Prostate gland (tissue), 2 donors: Measurements from ENCODE around the gene RNF213.

ENCODE experiments used
- CTCF ChIP-seq, 4 experiments: fragments of 200-600 bp in 2 of 4; fragments of 450-650 bp in 2 of 4; sonication (generic) in 2 of 4; IDR thresholded peaks; 1 replicate in 3 of 4; 2 replicates in 1 of 4; pipeline ENCODE4 v1.5.1; 2016 to 2019; ENCODE audit warnings: antibody characterized with exemption in 4 of 4, mild to moderate bottlenecking in 2 of 4, moderate library complexity in 2 of 4
- POLR2A ChIP-seq: fragments of 450-650 bp; IDR thresholded peaks from one replicate; pipeline ENCODE4 v1.6.1; 2016; ENCODE audit warnings: antibody characterized with exemption, mild to moderate bottlenecking

GRCh38 chr17:80323982-80324381, 63.3 kb downstream of the RNF213 start:
- TF ChIP-seq CTCF (IDR thresholded peaks at IDR 0.05) (no peak), POLR2A (no peak)
